ENCODE measurements around the gene NPC1.

Gene NPC1

GRCh38 chr18:23521271-23521670 lies 65.0 kb downstream of the NPC1 start:
- no peak for TF ChIP-seq CTCF (IDR thresholded peaks at IDR 0.05)

GRCh38 chr18:23519734-23520133 lies 66.6 kb downstream of the NPC1 start:
- TF ChIP-seq CTCF (IDR thresholded peaks at IDR 0.05): no peak

GRCh38 chr18:23515911-23516546 lies 70.3 kb downstream of the NPC1 start:
- TF ChIP-seq CTCF (IDR thresholded peaks at IDR 0.05): peak; percentile 95

- no peak for TF ChIP-seq CTCF (IDR thresholded peaks at IDR 0.05)
These were observed 73.7 kb downstream of the NPC1 start for GRCh38 chr18:23512641-23513040.

DNA sequence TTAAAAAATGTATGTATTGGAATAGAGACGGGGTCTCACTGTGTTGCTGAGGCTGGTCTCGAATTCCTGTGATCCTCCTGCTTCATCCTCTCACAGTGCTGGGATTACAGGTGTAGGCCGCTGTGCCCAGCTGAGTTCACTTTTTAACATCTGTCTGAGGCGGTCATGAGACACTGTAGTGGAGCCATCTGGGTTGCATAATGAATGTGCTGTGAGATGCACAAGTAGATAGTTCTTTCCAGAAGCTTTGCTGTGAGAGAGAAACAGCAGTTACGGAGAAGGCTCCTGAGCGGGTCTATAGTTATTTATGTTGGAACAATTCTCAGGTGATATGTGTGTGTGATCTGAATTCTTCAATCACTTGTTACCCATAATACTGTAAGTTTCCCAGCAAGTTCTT lies 79.9 kb downstream of the NPC1 start:
- TF ChIP-seq CTCF (IDR thresholded peaks at IDR 0.05): no peak

DNA sequence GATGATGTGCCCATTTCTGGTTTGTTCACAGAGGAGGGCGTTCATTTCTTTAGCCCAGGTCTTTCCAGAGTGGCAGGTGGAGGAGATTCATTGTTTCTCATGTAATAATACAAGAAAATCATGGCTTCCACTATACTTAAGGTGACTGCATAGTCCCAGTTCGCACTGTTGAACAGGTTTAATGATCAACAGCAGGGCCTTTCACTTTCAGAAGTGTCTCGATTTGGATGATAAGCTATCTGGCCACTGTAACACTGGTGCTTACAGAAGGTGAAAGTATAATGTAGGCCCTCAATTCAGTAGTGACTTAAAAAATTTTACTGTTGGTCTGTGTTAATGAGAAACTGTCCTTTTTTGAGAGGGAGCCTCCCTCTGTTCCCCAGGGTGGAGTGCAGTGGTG lies 81.6 kb downstream of the NPC1 start:
- TF ChIP-seq CTCF (IDR thresholded peaks at IDR 0.05): no peak

DNA sequence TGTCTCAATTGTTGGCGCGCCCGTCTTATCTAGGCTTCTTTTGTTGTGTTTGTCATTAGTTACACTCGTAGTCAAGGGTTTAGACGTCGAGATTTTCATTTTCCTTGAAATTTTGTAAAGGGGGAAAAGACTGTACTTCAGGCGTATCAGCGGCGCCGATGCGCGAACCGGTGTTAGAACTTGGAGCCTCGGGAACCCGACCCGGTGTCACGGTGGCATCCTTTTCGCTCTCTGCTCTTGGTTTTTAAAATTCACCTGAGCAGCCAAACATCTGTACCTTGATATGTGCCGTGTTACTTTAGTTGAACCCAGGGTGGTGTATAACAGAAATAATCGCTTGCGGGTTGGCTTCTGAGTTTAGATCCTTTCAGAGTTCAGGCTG lies 82.4 kb downstream of the NPC1 start:
- TF ChIP-seq CTCF (IDR thresholded peaks at IDR 0.05): no peak

Data from LNCAP (cell line).